K562 (cell line): ENCODE data around the gene RABGAP1L. TPM values are rescaled to one million over a fixed set of nuclear protein-coding genes. Genes with fewer than 3 reads are reported as not detected.

Experiments used
- BRD9 ChIP-seq: fragments of 450-650 bp; IDR thresholded peaks from 2 replicates; pipeline ENCODE4 v1.6.1; 2018; ENCODE audit warnings: low read depth; ENCODE audit not compliant: partially characterized antibody
- CC2D1A ChIP-seq: fragments of 450-650 bp; IDR thresholded peaks from 2 replicates; pipeline ENCODE4 v1.6.1; 2017; ENCODE audit warnings: mild to moderate bottlenecking
- CCAR2 ChIP-seq: fragments of 200-400 bp; formaldehyde crosslinking; IDR thresholded peaks from 2 replicates; pipeline ENCODE4 v1.6.1; 2017; ENCODE audit warnings: mild to moderate bottlenecking, low read depth, low read length
- CREBBP ChIP-seq: IDR thresholded peaks from one replicate; pipeline ENCODE4 v1.6.1; 2012; ENCODE audit warnings: low read depth, mild to moderate bottlenecking, control low read depth, inconsistent platforms, low read length
- EWSR1 ChIP-seq: fragments of 450-650 bp; IDR thresholded peaks from 2 replicates; pipeline ENCODE4 v1.6.1; 2018; ENCODE audit warnings: borderline replicate concordance, mild to moderate bottlenecking, low read depth, moderate library complexity; ENCODE audit not compliant: partially characterized antibody
- FOXA3 ChIP-seq, 2 experiments: fragments of 450-650 bp in 1 of 2; sonication (generic) in 1 of 2; formaldehyde crosslinking; IDR thresholded peaks in 1 of 2; conservative IDR thresholded peaks in 1 of 2; 2 replicates each; pipeline versions ENCODE4 v1.4.0 to v1.8.0; 2020 to 2022; ENCODE audit warnings: mild to moderate bottlenecking in 2 of 2, missing genetic modification reagents in 1 of 2
- HIVEP1 ChIP-seq: fragments of 250-450 bp; sonication (Bioruptor Pico); IDR thresholded peaks from 2 replicates; pipeline ENCODE4 v1.4.0; 2020; ENCODE audit warnings: mild to moderate bottlenecking
- HMG20A ChIP-seq: fragments of 450-650 bp; formaldehyde crosslinking; conservative IDR thresholded peaks from 2 replicates; pipeline ENCODE4 v1.4.0; 2020; ENCODE audit warnings: mild to moderate bottlenecking, mixed read lengths
- MBD2 ChIP-seq: sonication (generic); IDR thresholded peaks from 2 replicates; pipeline ENCODE4 v1.6.1; 2016; ENCODE audit warnings: low read depth, borderline replicate concordance
- NCOR1 ChIP-seq: fragments of 450-650 bp; IDR thresholded peaks from 2 replicates; pipeline ENCODE4 v1.6.1; 2016; ENCODE audit warnings: mild to moderate bottlenecking, moderate library complexity
- NR2C1 ChIP-seq, 2 experiments: fragments of 450-650 bp; IDR thresholded peaks; 2 replicates each; pipeline ENCODE4 v1.6.1; 2017; ENCODE audit warnings: mild to moderate bottlenecking in 2 of 2, antibody characterized with exemption in 1 of 2, inconsistent platforms in 1 of 2, missing compliant biosample characterization in 1 of 2, missing genetic modification characterization in 1 of 2
- PCBP1 ChIP-seq: fragments of 200-400 bp; formaldehyde crosslinking; IDR thresholded peaks from 2 replicates; pipeline ENCODE4 v1.6.1; 2018; ENCODE audit warnings: mild to moderate bottlenecking, low read depth, low read length; ENCODE audit not compliant: poor library complexity, severe bottlenecking
- POLR2H ChIP-seq: IDR thresholded peaks from 2 replicates; pipeline ENCODE4 v1.6.1; 2016; ENCODE audit warnings: missing genetic modification characterization, low read depth, mild to moderate bottlenecking, control low read depth, missing compliant biosample characterization, moderate library complexity
- RAD21 ChIP-seq, 2 experiments: fragments of 250-450 bp in 1 of 2; fragments of 450-650 bp in 1 of 2; sonication (Bioruptor Pico) in 1 of 2; formaldehyde crosslinking in 1 of 2; IDR thresholded peaks in 1 of 2; conservative IDR thresholded peaks in 1 of 2; 2 replicates each; pipeline versions ENCODE4 v1.4.0 to v1.8.0; 2020 to 2022; ENCODE audit warnings: mild to moderate bottlenecking in 2 of 2, moderate library complexity in 1 of 2
- SNIP1 ChIP-seq: fragments of 450-650 bp; IDR thresholded peaks from 2 replicates; pipeline ENCODE4 v1.7.1; 2017; ENCODE audit warnings: low read depth, mild to moderate bottlenecking
- TFAM ChIP-seq: fragments of 250-450 bp; sonication (Bioruptor Pico); conservative IDR thresholded peaks from 2 replicates; pipeline ENCODE4 v1.5.0; 2021; ENCODE audit warnings: mild to moderate bottlenecking, moderate library complexity
- THRB ChIP-seq: fragments of 450-650 bp; formaldehyde crosslinking; conservative IDR thresholded peaks from 2 replicates; pipeline ENCODE4 v1.4.0; 2022; ENCODE audit warnings: mild to moderate bottlenecking, missing genetic modification characterization
- ZBTB43 ChIP-seq: sonication (generic); formaldehyde crosslinking; IDR thresholded peaks from 2 replicates; pipeline ENCODE4 v1.8.0; 2023; ENCODE audit warnings: mild to moderate bottlenecking, missing genetic modification reagents
- ZNF133 ChIP-seq: fragments of 250-450 bp; sonication (Bioruptor Pico); IDR thresholded peaks from 2 replicates; pipeline ENCODE4 v1.4.0; 2020; ENCODE audit warnings: mild to moderate bottlenecking
- ZNF316 ChIP-seq: fragments of 450-650 bp; IDR thresholded peaks from 2 replicates; pipeline ENCODE4 v1.6.1; 2016
- ZNF444 ChIP-seq: fragments of 250-450 bp; sonication (Bioruptor Pico); IDR thresholded peaks from 2 replicates; pipeline ENCODE4 v1.4.0; 2020; ENCODE audit warnings: mild to moderate bottlenecking, moderate library complexity
- polyA plus RNA-seq, 8 experiments: library from polyadenylated mRNA; depleted of rRNA in 4 of 8; stranded (reverse) in 5 of 8; unstranded in 3 of 8; fragments of >200 nt; fragmentation: Nextera tagmentation in 2 of 8; fragmentation: Illumina TruSeq in 1 of 8; extraction: Ambion mirVana in 2 of 8; extraction: Trizol in 1 of 8; gene quantifications; 2 replicates each; pipeline versions ENCODE4 v1.2.1 to v1.2.3, GENCODE V29; 2011 to 2014; ENCODE audit warnings: inconsistent platforms in 1 of 8, missing spikeins in 1 of 8
- total RNA-seq, 7 experiments: library from RNA; depleted of rRNA in 6 of 7; stranded (reverse); fragments of >200 nt in 6 of 7; fragmentation: Illumina TruSeq in 2 of 7; extraction: Trizol in 2 of 7; gene quantifications; 2 replicates each; pipeline versions ENCODE4 v1.2.1 to v1.2.3, GENCODE V29; 2011 to 2021; ENCODE audit warnings: low replicate concordance in 1 of 7
- TF ChIP-seq, protein P1 (sequence below): sonication (generic); IDR thresholded peaks from 2 replicates; pipeline ENCODE4 v1.6.1; 2016
- TF ChIP-seq, protein P2 (sequence below): fragments of 250-450 bp; sonication (Bioruptor Pico); IDR thresholded peaks from 2 replicates; pipeline ENCODE4 v1.5.0; 2020; ENCODE audit warnings: mild to moderate bottlenecking

The RABGAP1L gene
- total and polyA plus RNA-seq, 9 of the 15 experiments (the other 6 are each of a cell fraction or from before 2014, with no cell fraction given), result 16.5 to 44.9 (median 26.7) TPM

GRCh38 chr1:174159252-174160108 lies at the start of gene RABGAP1L (continued):
- TF ChIP-seq HMG20A (no peak), HIVEP1 (CRISPR knock-in tag) (no peak; the same call in 1 of the 2 replicates), ZBTB43 (CRISPR knock-in tag) (no peak), SNIP1 (no peak), CCAR2 (no peak), ZNF133 (CRISPR knock-in tag) (0 out of 2 replicates have a peak, but pooled peaks have one; percentile 25), THRB (CRISPR knock-in tag) (no peak; the same call in 1 of the 2 replicates), EWSR1 (no peak), ZNF316 (no peak), PCBP1 (peak; percentile 98), NCOR1 (no peak), NR2C1 (IDR thresholded peaks at IDR 0.05) (no peak), NR2C1 (tag; IDR thresholded peaks at IDR 0.05) (no peak), RAD21 (CRISPR knock-in tag; conservative IDR thresholded peaks at IDR 0.05 in 1 of 2, IDR thresholded peaks at IDR 0.05 in 1 of 2) (0 out of 4 replicates have a peak, but pooled peaks of 1 of the 2 experiments have one; percentile 11), MBD2 (peak; percentile 40; the same call in 1 of the 2 replicates), CREBBP (no peak), BRD9 (no peak), POLR2H (tag) (peak; percentile 70), CC2D1A (no peak), TFAM (CRISPR knock-in tag) (no peak), ZNF444 (CRISPR knock-in tag) (peak; percentile 69; the same call in 1 of the 2 replicates), FOXA3 (CRISPR knock-in tag; conservative IDR thresholded peaks at IDR 0.05 in 1 of 2, IDR thresholded peaks at IDR 0.05 in 1 of 2) (peak in 1 of 2 experiments; percentile 8; a peak in 1 of 4 replicates)
- TF ChIP-seq, protein P1, sequence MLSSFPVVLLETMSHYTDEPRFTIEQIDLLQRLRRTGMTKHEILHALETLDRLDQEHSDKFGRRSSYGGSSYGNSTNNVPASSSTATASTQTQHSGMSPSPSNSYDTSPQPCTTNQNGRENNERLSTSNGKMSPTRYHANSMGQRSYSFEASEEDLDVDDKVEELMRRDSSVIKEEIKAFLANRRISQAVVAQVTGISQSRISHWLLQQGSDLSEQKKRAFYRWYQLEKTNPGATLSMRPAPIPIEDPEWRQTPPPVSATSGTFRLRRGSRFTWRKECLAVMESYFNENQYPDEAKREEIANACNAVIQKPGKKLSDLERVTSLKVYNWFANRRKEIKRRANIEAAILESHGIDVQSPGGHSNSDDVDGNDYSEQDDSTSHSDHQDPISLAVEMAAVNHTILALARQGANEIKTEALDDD, result no peak
- TF ChIP-seq, protein P2, sequence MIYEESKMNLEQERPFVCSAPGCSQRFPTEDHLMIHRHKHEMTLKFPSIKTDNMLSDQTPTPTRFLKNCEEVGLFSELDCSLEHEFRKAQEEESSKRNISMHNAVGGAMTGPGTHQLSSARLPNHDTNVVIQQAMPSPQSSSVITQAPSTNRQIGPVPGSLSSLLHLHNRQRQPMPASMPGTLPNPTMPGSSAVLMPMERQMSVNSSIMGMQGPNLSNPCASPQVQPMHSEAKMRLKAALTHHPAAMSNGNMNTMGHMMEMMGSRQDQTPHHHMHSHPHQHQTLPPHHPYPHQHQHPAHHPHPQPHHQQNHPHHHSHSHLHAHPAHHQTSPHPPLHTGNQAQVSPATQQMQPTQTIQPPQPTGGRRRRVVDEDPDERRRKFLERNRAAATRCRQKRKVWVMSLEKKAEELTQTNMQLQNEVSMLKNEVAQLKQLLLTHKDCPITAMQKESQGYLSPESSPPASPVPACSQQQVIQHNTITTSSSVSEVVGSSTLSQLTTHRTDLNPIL (CRISPR knock-in tag), result no peak
